Measurements from ENCODE around the gene CDC25B.

The CDC25B gene

DNA sequence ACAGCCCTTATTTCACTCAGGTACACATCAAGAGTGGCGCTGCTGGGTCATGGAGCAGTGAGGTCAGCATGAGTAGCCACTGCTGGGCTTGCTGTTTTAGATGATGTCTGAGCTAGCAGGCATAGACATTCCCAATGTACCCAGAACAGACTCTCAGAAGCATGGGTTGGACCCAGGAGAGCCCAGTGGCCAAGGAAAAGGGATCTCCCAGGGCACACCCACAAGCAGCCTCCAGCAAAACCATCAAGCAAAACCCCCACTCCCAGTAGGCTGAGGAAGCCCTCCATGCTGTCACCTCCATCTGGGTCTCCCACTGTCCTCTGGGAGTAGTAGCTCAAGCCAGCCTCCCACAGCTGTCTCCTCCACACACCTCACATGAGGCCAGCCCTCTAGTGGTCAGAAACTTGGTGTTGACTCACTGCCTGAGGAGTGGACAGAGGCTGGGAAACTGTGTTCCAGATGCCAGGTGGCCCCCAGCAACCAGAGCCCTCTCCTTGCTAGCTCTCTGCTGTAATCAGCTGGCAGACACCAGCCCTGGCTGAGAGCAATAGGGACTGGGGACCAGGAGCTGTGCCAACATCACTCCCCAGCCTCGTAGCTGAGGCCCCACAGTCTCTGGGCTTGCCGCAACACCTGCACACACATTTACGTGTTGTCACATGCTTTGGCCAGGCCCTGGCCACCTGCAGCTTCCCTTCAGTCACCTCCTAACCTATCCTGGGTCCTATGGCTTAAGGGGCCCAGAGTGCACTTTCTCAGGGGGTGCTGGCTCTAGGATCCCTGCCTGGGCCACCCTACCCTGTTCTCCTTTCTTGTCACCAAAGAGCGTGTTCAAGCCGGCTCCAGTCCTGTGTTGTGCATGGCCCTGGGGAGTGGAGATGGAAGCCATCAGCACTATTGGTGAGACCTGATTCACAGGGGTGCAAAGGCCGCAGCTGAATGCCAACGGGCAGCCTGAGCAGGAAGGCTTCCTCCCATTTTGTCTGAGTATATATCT is 22.3 kb downstream of the CDC25B start:
- peak; percentile 70 for DNase-seq (ENCODE audit: low spot score)
- TF ChIP-seq, protein P1, sequence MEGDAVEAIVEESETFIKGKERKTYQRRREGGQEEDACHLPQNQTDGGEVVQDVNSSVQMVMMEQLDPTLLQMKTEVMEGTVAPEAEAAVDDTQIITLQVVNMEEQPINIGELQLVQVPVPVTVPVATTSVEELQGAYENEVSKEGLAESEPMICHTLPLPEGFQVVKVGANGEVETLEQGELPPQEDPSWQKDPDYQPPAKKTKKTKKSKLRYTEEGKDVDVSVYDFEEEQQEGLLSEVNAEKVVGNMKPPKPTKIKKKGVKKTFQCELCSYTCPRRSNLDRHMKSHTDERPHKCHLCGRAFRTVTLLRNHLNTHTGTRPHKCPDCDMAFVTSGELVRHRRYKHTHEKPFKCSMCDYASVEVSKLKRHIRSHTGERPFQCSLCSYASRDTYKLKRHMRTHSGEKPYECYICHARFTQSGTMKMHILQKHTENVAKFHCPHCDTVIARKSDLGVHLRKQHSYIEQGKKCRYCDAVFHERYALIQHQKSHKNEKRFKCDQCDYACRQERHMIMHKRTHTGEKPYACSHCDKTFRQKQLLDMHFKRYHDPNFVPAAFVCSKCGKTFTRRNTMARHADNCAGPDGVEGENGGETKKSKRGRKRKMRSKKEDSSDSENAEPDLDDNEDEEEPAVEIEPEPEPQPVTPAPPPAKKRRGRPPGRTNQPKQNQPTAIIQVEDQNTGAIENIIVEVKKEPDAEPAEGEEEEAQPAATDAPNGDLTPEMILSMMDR (IDR thresholded peaks at IDR 0.05; ENCODE audit: extremely low read depth, missing control alignments): peak; percentile 36

GRCh38 chr20:3819411-3820047 is 23.4 kb downstream of the CDC25B start:
- TF ChIP-seq, protein P1 (IDR thresholded peaks at IDR 0.05; ENCODE audit: extremely low read depth, missing control alignments): no peak
- DNase-seq (ENCODE audit: low spot score): no peak

DNA sequence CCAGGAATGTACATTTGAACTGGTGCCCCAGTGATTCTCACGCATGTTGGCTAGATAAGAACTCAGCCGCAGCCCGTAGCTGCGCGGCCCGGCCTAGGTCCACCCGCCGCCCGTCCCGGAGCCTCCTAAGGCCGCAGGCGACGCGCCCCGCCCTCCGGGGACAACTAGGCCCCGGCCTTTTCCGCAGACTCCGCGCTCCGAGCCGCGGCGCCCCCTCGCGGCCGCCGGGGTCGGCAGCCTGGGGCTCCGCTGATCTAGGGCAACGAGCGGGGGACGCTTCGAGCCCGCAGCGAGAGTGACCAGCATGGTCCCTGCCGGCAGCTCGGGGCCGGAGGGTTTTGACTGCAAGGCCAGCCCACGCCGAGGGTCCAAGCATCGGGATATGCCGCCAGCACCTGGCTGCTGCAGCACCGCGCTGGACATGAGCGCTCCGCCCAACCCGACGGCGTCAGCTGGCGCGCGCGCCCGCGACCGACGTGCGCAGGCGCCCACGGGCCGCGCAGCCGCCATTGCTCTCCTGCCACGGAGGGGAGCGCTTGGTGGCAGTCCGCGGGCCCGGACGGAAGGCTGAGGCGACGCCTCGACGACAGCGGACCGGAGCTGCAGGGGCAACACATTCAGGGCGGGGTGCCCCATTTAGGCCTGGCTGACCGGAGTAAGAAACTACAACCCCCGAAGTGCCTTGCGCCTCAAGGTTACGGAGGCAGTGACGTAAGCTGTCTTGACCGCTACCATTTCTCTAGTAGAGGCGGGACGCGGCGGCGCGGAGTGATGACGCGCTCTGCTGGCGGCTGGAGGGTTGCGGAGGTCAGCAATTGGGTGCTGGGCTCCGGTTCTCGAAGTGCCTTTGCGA is 24.2 kb downstream of the CDC25B start, which contains the start of gene AP5S1:
AP5S1 (plus strand) TSS at position 500 of the 853 bp plus-strand sequence. CDS start 1,571 bp downstream, outside the sequence.
- TF ChIP-seq, protein P1 (IDR thresholded peaks at IDR 0.05; ENCODE audit: extremely low read depth, missing control alignments): peak; percentile 82
- DNase-seq (ENCODE audit: low spot score): peak; percentile 93

DNA sequence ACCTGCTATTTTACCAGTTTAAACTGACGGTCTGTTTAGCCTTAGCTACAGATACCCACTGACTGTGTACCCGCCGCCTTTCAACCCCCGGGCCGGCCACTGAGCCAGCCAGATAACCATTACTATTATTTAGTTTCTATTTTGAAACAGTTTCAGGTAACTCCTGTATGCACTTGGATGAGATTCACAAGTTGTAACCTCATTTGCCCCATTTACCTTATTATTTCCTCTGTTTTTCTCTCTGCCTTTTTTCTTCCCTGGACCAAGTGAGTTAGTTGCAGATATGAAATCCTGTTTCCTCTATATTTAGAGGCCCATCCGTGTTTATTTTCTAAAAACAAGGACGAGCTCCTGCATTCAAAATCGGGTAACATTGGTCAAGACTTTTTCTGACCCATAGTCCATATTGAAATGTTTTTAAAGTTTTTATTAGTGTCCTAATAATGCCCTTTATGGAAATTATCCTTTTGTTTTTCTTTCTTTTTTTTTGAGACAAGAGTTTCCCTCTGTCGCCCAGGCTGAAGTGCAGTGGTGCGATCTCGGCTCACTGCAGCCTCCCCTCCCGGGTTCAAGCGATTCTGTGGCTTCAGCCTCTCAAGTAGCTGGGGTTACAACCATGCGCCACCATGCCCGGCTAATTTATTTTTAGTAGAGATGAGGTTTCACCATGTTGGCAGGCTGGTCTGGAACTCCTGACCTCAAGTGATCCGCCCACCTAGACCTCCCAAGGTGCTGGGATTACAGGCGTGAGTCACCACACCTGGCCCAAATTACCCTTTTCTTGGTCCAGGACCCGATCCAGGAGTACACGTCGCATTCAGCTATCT is 25.0 kb downstream of the CDC25B start:
- DNase-seq (ENCODE audit: low spot score): no peak
- TF ChIP-seq, protein P1 (IDR thresholded peaks at IDR 0.05; ENCODE audit: extremely low read depth, missing control alignments): no peak

- DNase-seq (ENCODE audit: low spot score): no peak
- TF ChIP-seq, protein P1 (IDR thresholded peaks at IDR 0.05; ENCODE audit: extremely low read depth, missing control alignments): no peak
These were observed 25.9 kb downstream of the CDC25B start for GRCh38 chr20:3821996-3822395.

DNA sequence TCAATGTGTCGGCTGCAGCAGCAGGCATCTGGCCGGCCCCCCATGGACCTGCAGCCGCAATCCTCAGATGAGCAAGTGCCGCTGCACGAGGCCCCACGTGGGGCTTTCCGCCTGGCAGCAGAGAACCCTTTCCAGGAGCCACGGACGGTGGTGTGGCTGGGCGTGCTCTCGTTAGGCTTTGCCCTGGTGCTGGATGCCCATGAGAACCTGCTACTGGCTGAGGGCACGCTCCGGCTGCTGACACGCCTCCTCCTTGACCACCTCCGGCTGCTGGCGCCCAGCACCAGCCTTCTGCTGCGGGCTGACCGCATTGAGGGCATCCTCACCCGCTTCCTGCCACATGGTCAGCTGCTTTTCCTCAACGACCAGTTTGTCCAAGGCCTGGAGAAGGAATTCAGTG is 27.8 kb downstream of the CDC25B start:
- TF ChIP-seq, protein P1 (IDR thresholded peaks at IDR 0.05; ENCODE audit: extremely low read depth, missing control alignments): no peak

More for the DNA sequence above, 27.8 kb downstream of the CDC25B start:
- DNase-seq (ENCODE audit: low spot score): no peak
